ENCODE results near the gene ADAMTSL1. TPM values are rescaled to one million over a fixed set of nuclear protein-coding genes. Genes with fewer than 3 reads are reported as not detected.

Gene ADAMTSL1
- total RNA-seq, 1 experiment from 2014 or later: 0.94 TPM

- H3K27ac Mint-ChIP-seq: no peak overlapping the region
- DNase-seq (ENCODE audit: low spot score) (no peak), ATAC-seq (no peak)
- TF ChIP-seq ERG (CRISPR knock-in tag; IDR thresholded peaks at IDR 0.05): no peak
- TF ChIP-seq HMGXB4 (CRISPR knock-in tag; IDR thresholded peaks at IDR 0.05): no peak
- TF ChIP-seq STAT6 (CRISPR knock-in tag; conservative IDR thresholded peaks at IDR 0.05; ENCODE audit: low read depth): no peak
- TF ChIP-seq ZBTB21 (CRISPR knock-in tag; IDR thresholded peaks at IDR 0.05; ENCODE audit: borderline replicate concordance): no peak
- no peak for TF ChIP-seq MAX (CRISPR knock-in tag; IDR thresholded peaks at IDR 0.05)
- no peak for TF ChIP-seq SMAD3 (CRISPR knock-in tag; IDR thresholded peaks at IDR 0.05; ENCODE audit: borderline replicate concordance)
- TF ChIP-seq TEAD4 (CRISPR knock-in tag; IDR thresholded peaks at IDR 0.05): no peak
- TF ChIP-seq EMX1 (CRISPR knock-in tag; IDR thresholded peaks at IDR 0.05): no peak
- TF ChIP-seq RORB (CRISPR knock-in tag; IDR thresholded peaks at IDR 0.05): no peak
- TF ChIP-seq E2F5 (CRISPR knock-in tag; IDR thresholded peaks at IDR 0.05): no peak
- TF ChIP-seq ESRRA (CRISPR knock-in tag; IDR thresholded peaks at IDR 0.05; ENCODE audit: borderline replicate concordance): no peak
- TF ChIP-seq AFF4 (CRISPR knock-in tag; IDR thresholded peaks at IDR 0.05; ENCODE audit: borderline replicate concordance): no peak
- TF ChIP-seq FOXJ3 (CRISPR knock-in tag; IDR thresholded peaks at IDR 0.05; ENCODE audit: borderline replicate concordance): no peak
- no peak for TF ChIP-seq ATF6 (CRISPR knock-in tag; IDR thresholded peaks at IDR 0.05)
- no peak for TF ChIP-seq NFATC4 (CRISPR knock-in tag; IDR thresholded peaks at IDR 0.05)
- H3K4me3 Mint-ChIP-seq: no peak overlapping the region
- peaks cover 3% of the 10 kb centered on the region; the same call in 1 of the 2 replicates for H3K9me3 Mint-ChIP-seq
- H3K27me3 Mint-ChIP-seq (ENCODE audit: low read depth): no peaks in the 10 kb centered on the region; the same call in 1 of the 2 replicates
- ChIA-PET POLR2A (no interaction called here), CTCF (no interaction called here)
- no peaks in the 10 kb centered on the region for H3K4me1 Mint-ChIP-seq
- H3K36me3 Mint-ChIP-seq: no peaks in the 10 kb centered on the region
Measured at GRCh38 chr9:18730241-18730640, 256.3 kb downstream of the ADAMTSL1 start.
